ENCODE data around the gene TRAPPC11.

Gene TRAPPC11

DNA sequence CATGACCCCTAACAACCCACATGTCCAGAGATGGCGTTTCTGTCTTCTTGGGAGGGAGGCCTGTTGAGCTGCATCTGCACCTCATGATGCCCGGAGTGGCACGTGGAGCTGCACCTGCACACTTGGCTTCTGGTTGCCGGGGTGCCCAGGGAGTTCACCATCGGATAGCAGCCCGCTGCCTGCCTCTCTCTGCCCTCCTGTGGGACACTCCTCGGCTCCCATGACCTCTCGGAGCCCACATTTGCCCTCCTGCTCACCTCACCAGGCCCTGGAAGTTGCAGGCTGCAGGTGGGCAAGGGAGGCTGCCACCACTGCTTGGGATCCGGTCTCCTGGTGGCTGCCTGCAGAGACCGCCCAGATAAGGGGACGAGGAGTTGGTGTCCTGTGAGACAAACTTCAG lies 74.1 kb downstream of the TRAPPC11 start:
- Histone ChIP-seq H3K36me3 (ENCODE audit: control insufficient read depth in 1 of 2, insufficient read depth in 2 of 2, low read depth in 1 of 2, low read length in 2 of 2) (no peaks in the 10 kb centered on the region), H3K27ac (ENCODE audit: low read length, poor library complexity, severe bottlenecking) (no peak overlapping the region), H2BK15ac (ENCODE audit: low read depth, poor library complexity, severe bottlenecking) (no peak overlapping the region), H3K4me1 (ENCODE audit: control insufficient read depth, insufficient read depth, low read depth, low read length) (peaks cover 4% of the 10 kb centered on the region), H2BK5ac (ENCODE audit: low read depth, low read length, poor library complexity, severe bottlenecking) (no peak overlapping the region), H2BK120ac (ENCODE audit: low read depth, low read length) (no peak overlapping the region), H2AK5ac (ENCODE audit: low read length, severe bottlenecking) (no peak overlapping the region), H3K9me3 (ENCODE audit: control insufficient read depth, low read length) (no peaks in the 10 kb centered on the region), H3K79me1 (replicated peaks; ENCODE audit: low read length, poor library complexity, severe bottlenecking) (no peaks in the 10 kb centered on the region), H3K14ac (ENCODE audit: low read length in 2 of 2) (no peak overlapping the region), H3K23ac (ENCODE audit: low read length in 2 of 2) (no peak overlapping the region), H4K8ac (ENCODE audit: low read length) (no peak overlapping the region), H3K4me2 (ENCODE audit: low read length, poor library complexity, severe bottlenecking) (no peak overlapping the region), H3K4ac (ENCODE audit: low read depth in 1 of 2, low read length in 2 of 2) (no peak overlapping the region), H2BK12ac (ENCODE audit: low read length in 2 of 2) (no peak overlapping the region), H3K27me3 (ENCODE audit: control insufficient read depth in 1 of 2, insufficient read depth in 1 of 2, low read length in 2 of 2) (peaks cover 3 to 13% of the 10 kb centered on the region in 2 experiments), H3K4me3 (ENCODE audit: insufficient read depth in 1 of 2, low read depth in 1 of 2, low read length in 2 of 2) (no peak overlapping the region), H3K18ac (ENCODE audit: low read depth in 1 of 2, low read length in 2 of 2) (no peak overlapping the region), H4K91ac (ENCODE audit: low read length) (no peak overlapping the region), H2AFZ (ENCODE audit: low read depth, low read length) (no peak overlapping the region), H3K9ac (ENCODE audit: low read length) (no peak overlapping the region)
- no peak for DNase-seq
- WGBS, result 84% methylated on average over 10 of the region's 11 CpGs

DNA sequence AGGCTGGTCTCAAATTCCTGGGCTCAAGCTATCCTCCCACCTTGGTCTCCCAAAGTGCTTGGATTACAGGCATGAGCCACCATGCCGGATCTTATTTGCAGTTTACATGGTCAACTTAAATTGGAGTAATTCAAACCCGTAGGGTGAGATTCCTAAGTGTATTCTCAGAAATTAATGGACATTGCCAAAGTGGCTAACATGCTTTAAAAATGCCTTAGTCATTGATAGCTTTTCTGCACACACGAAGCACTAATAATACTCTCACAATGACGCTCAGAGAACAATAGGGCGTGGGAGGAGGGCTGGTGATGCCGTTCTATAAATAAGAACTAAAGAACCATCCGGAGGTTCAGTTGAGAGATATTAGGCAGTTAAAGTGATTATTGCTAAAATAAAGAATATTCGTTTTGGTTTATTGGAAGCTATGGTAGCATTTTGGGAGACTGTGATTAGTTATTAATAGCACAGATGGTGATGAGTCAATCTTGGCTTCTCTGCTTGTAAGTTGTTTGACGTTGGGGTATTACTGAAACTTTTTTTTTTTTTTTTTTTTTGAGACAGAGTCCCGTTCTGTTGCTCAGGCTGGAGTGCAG lies 79.1 kb downstream of the TRAPPC11 start:
- Histone ChIP-seq H3K23ac (ENCODE audit: low read length in 2 of 2) (no peak overlapping the region), H3K79me1 (replicated peaks; ENCODE audit: low read length, poor library complexity, severe bottlenecking) (no peaks in the 10 kb centered on the region), H2BK15ac (ENCODE audit: low read depth, poor library complexity, severe bottlenecking) (no peak overlapping the region), H3K27ac (ENCODE audit: low read length, poor library complexity, severe bottlenecking) (no peak overlapping the region), H2AK5ac (ENCODE audit: low read length, severe bottlenecking) (no peak overlapping the region), H3K9ac (ENCODE audit: low read length) (peak overlapping the region; percentile 46), H3K4me2 (ENCODE audit: low read length, poor library complexity, severe bottlenecking) (no peak overlapping the region), H3K4me1 (ENCODE audit: control insufficient read depth, insufficient read depth, low read depth, low read length) (no peaks in the 10 kb centered on the region), H2BK120ac (ENCODE audit: low read depth, low read length) (no peak overlapping the region), H3K4me3 (ENCODE audit: insufficient read depth in 1 of 2, low read depth in 1 of 2, low read length in 2 of 2) (no peak overlapping the region), H3K36me3 (ENCODE audit: control insufficient read depth in 1 of 2, insufficient read depth in 2 of 2, low read depth in 1 of 2, low read length in 2 of 2) (no peaks in the 10 kb centered on the region), H3K18ac (ENCODE audit: low read depth in 1 of 2, low read length in 2 of 2) (no peak overlapping the region), H2AFZ (ENCODE audit: low read depth, low read length) (no peak overlapping the region), H2BK12ac (ENCODE audit: low read length in 2 of 2) (no peak overlapping the region), H3K9me3 (ENCODE audit: control insufficient read depth, low read length) (no peaks in the 10 kb centered on the region), H3K27me3 (ENCODE audit: control insufficient read depth in 1 of 2, insufficient read depth in 1 of 2, low read length in 2 of 2) (peaks cover 0 to 5% of the 10 kb centered on the region in 2 experiments), H3K4ac (ENCODE audit: low read depth in 1 of 2, low read length in 2 of 2) (no peak overlapping the region), H3K14ac (ENCODE audit: low read length in 2 of 2) (no peak overlapping the region), H4K8ac (ENCODE audit: low read length) (no peak overlapping the region), H2BK5ac (ENCODE audit: low read depth, low read length, poor library complexity, severe bottlenecking) (no peak overlapping the region), H4K91ac (ENCODE audit: low read length) (no peak overlapping the region)
- DNase-seq, result no peak
- 90% methylated on average over 9 of the region's 10 CpGs for WGBS

DNA sequence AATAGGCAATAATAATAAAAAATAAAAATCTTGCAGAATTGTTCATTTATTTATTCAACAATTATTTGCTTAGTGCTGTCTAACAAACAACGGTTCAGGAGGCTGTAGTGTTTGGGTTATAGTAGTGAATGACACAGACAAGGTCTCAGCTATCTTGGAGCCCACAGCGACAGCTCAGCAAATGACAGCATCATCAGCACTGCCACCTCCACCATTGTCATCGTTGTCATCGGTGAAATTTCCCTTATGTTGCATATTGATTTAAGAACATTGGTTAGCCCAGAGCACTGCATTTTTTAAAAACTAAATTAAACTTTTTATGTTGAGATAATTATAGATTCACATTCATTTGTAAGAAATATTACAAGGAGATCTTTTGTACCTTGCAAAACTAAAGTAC lies 79.9 kb downstream of the TRAPPC11 start:
- Histone ChIP-seq H2AFZ (ENCODE audit: low read depth, low read length) (no peak overlapping the region), H3K23ac (ENCODE audit: low read length in 2 of 2) (no peak overlapping the region), H3K9ac (ENCODE audit: low read length) (peak overlapping the region; percentile 46), H3K79me1 (replicated peaks; ENCODE audit: low read length, poor library complexity, severe bottlenecking) (no peaks in the 10 kb centered on the region), H2BK12ac (ENCODE audit: low read length in 2 of 2) (no peak overlapping the region), H3K4me3 (ENCODE audit: insufficient read depth in 1 of 2, low read depth in 1 of 2, low read length in 2 of 2) (no peak overlapping the region), H3K4me2 (ENCODE audit: low read length, poor library complexity, severe bottlenecking) (no peak overlapping the region), H2BK120ac (ENCODE audit: low read depth, low read length) (no peak overlapping the region), H3K36me3 (ENCODE audit: control insufficient read depth in 1 of 2, insufficient read depth in 2 of 2, low read depth in 1 of 2, low read length in 2 of 2) (no peaks in the 10 kb centered on the region), H3K27ac (ENCODE audit: low read length, poor library complexity, severe bottlenecking) (no peak overlapping the region), H2AK5ac (ENCODE audit: low read length, severe bottlenecking) (no peak overlapping the region), H2BK15ac (ENCODE audit: low read depth, poor library complexity, severe bottlenecking) (no peak overlapping the region), H3K4ac (ENCODE audit: low read depth in 1 of 2, low read length in 2 of 2) (no peak overlapping the region), H3K4me1 (ENCODE audit: control insufficient read depth, insufficient read depth, low read depth, low read length) (no peaks in the 10 kb centered on the region), H3K27me3 (ENCODE audit: control insufficient read depth in 1 of 2, insufficient read depth in 1 of 2, low read length in 2 of 2) (no peaks in the 10 kb centered on the region), H4K8ac (ENCODE audit: low read length) (no peak overlapping the region), H4K91ac (ENCODE audit: low read length) (no peak overlapping the region), H3K18ac (ENCODE audit: low read depth in 1 of 2, low read length in 2 of 2) (no peak overlapping the region), H3K9me3 (ENCODE audit: control insufficient read depth, low read length) (no peaks in the 10 kb centered on the region), H2BK5ac (ENCODE audit: low read depth, low read length, poor library complexity, severe bottlenecking) (no peak overlapping the region), H3K14ac (ENCODE audit: low read length in 2 of 2) (no peak overlapping the region)
- DNase-seq, result no peak
- 98% methylated on average over 4 of the region's 4 CpGs for WGBS

DNA sequence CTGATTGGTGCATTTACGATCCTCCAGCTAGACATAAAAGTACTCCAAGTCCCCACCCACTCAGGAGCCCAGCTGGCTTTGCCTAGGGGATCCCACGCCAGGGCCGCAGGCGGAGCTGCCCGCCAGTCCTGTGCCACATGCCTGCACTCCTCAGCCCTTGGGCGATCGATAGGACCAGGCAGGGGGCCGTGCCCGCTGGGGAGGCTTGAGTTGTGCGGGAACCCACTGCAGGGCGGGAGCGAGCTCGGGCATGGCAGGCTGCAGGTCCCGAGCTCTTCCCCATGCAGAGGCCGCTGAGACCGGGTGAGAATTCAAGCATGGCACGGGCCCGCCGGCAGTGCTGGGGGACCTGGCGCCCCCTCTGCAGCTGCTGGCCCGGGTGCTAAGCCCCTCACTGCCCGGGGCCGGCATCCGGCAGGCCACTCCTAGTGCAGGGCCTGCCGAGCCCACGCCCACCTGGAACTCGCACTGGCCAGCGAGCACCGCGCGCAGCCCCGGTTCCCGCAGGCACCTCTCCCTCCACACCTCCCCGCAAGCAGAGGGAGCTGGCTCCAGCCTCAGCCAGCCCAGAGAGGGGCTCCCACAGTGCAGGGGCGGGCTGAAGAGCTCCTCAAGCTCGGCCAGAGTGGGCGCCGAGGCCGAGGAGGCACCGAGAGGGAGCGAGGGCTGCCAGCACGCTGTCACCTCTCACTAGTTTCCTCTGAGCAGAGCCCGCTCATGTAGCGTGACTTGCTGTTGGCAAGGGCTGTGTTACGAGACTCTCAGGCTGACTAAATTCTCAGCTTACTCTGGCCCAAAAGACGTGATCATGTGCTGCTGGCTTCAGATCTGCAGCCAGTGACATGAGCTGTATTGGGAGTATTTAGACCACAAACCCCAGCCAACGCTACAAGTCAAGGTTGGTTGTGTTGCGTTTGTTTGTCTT lies 87.5 kb downstream of the TRAPPC11 start:
- Histone ChIP-seq H3K9me3 (ENCODE audit: control insufficient read depth, low read length) (peaks cover 3% of the 10 kb centered on the region), H3K23ac (ENCODE audit: low read length in 2 of 2) (no peak overlapping the region), H2AFZ (ENCODE audit: low read depth, low read length) (no peak overlapping the region), H3K4me2 (ENCODE audit: low read length, poor library complexity, severe bottlenecking) (no peak overlapping the region), H2BK120ac (ENCODE audit: low read depth, low read length) (no peak overlapping the region), H3K79me1 (replicated peaks; ENCODE audit: low read length, poor library complexity, severe bottlenecking) (no peaks in the 10 kb centered on the region), H3K27ac (ENCODE audit: low read length, poor library complexity, severe bottlenecking) (no peak overlapping the region), H3K36me3 (ENCODE audit: control insufficient read depth in 1 of 2, insufficient read depth in 2 of 2, low read depth in 1 of 2, low read length in 2 of 2) (no peaks in the 10 kb centered on the region), H3K18ac (ENCODE audit: low read depth in 1 of 2, low read length in 2 of 2) (no peak overlapping the region), H2BK5ac (ENCODE audit: low read depth, low read length, poor library complexity, severe bottlenecking) (no peak overlapping the region), H3K4ac (ENCODE audit: low read depth in 1 of 2, low read length in 2 of 2) (no peak overlapping the region), H2BK12ac (ENCODE audit: low read length in 2 of 2) (no peak overlapping the region), H4K8ac (ENCODE audit: low read length) (no peak overlapping the region), H2BK15ac (ENCODE audit: low read depth, poor library complexity, severe bottlenecking) (no peak overlapping the region), H4K91ac (ENCODE audit: low read length) (no peak overlapping the region), H2AK5ac (ENCODE audit: low read length, severe bottlenecking) (no peak overlapping the region), H3K14ac (ENCODE audit: low read length in 2 of 2) (no peak overlapping the region), H3K4me3 (ENCODE audit: insufficient read depth in 1 of 2, low read depth in 1 of 2, low read length in 2 of 2) (no peak overlapping the region), H3K4me1 (ENCODE audit: control insufficient read depth, insufficient read depth, low read depth, low read length) (peaks cover 4% of the 10 kb centered on the region), H3K9ac (ENCODE audit: low read length) (no peak overlapping the region), H3K27me3 (ENCODE audit: control insufficient read depth in 1 of 2, insufficient read depth in 1 of 2, low read length in 2 of 2) (peaks cover 0 to 7% of the 10 kb centered on the region in 2 experiments)
- no peak for DNase-seq
- 91% methylated on average over 48 of the region's 48 CpGs for whole genome bisulfite sequencing

Data from mesenchymal stem cell (in vitro differentiated cells and primary cell).